Naive thymus-derived CD4-positive, alpha-beta T cell (primary cell): ENCODE results near the gene TSSC4. TPM values are rescaled to one million over a fixed set of nuclear protein-coding genes. Genes with fewer than 3 reads are reported as not detected.
A peak's percentile ranks its signal among the peaks of the same experiment; 100 is the strongest.

ENCODE experiments used
- ATAC-seq: fragments of 150-1000 bp; cut with Tn5 transposase; 2 replicates; pipeline ENCODE4 v1.10.0; 2021; ENCODE audit warnings: mild to moderate bottlenecking, moderate library complexity
- CTCF ChIA-PET: fragments of 350-600 bp; sonication (Branson Sonifier 250); formaldehyde crosslinking; loops from one replicate; lab custom pipeline; 2021; ENCODE audit warnings: antibody characterized with exemption; lab: Charles Lee
- POLR2A ChIA-PET: fragments of 350-600 bp; sonication (Branson Sonifier 250); formaldehyde crosslinking; loops from one replicate; lab custom pipeline; 2021; ENCODE audit warnings: antibody characterized with exemption, inconsistent platforms; lab: Charles Lee
- DNase-seq, 9 donors: peaks; one replicate each; pipeline versions ENCODE4 v3.0.0 to v3.0.0-alpha.2; 2020 to 2022; ENCODE audit warnings: mixed read lengths in 1 of 9
- H3K27ac ChIP-seq: one replicate; pipeline ENCODE4 v1.7.0; 2013; ENCODE audit warnings: mild to moderate bottlenecking, low read depth, low read length, moderate library complexity
- H3K27me3 ChIP-seq, 2 donors: one replicate each; pipeline ENCODE4 v1.7.0; 2013; ENCODE audit warnings: low read length in 2 of 2, mild to moderate bottlenecking in 2 of 2, moderate library complexity in 2 of 2; ENCODE audit not compliant: control insufficient read depth in 2 of 2, insufficient read depth in 2 of 2
- H3K36me3 ChIP-seq, 3 experiments: 1 replicate in 2 of 3; 2 replicates in 1 of 3; pipeline ENCODE4 v1.7.0; 2013; ENCODE audit warnings: low read length in 3 of 3, mild to moderate bottlenecking in 3 of 3, moderate library complexity in 1 of 3; ENCODE audit not compliant: insufficient read depth in 3 of 3, control insufficient read depth in 2 of 3
- H3K4me1 ChIP-seq, 2 donors: one replicate each; pipeline ENCODE4 v1.7.0; 2013; ENCODE audit warnings: low read length in 2 of 2, mild to moderate bottlenecking in 2 of 2, moderate library complexity in 1 of 2; ENCODE audit not compliant: control insufficient read depth in 2 of 2, insufficient read depth in 2 of 2
- H3K4me3 ChIP-seq: 2 replicates; pipeline ENCODE4 v1.7.0; 2013; ENCODE audit warnings: mild to moderate bottlenecking, low read length
- H3K9me3 ChIP-seq, 3 experiments: 1 replicate in 2 of 3; 2 replicates in 1 of 3; pipeline ENCODE4 v1.7.0; 2013; ENCODE audit warnings: low read length in 3 of 3; ENCODE audit not compliant: control insufficient read depth in 2 of 3
- H3K27ac Mint-ChIP-seq, 9 donors: one replicate each; pipeline ENCODE4 v1.8.0; 2020 to 2022; ENCODE audit warnings: mixed read lengths in 9 of 9, mild to moderate bottlenecking in 8 of 9, moderate library complexity in 5 of 9, inconsistent platforms in 2 of 9
- H3K27me3 Mint-ChIP-seq, 5 donors: one replicate each; pipeline ENCODE4 v1.8.0; 2021 to 2022; ENCODE audit warnings: mixed read lengths in 5 of 5, mild to moderate bottlenecking in 1 of 5
- H3K36me3 Mint-ChIP-seq, 5 donors: one replicate each; pipeline ENCODE4 v1.8.0; 2020 to 2022; ENCODE audit warnings: mixed read lengths in 5 of 5, mild to moderate bottlenecking in 3 of 5, inconsistent platforms in 1 of 5
- H3K4me1 Mint-ChIP-seq, 7 donors: one replicate each; pipeline ENCODE4 v1.8.0; 2020 to 2022; ENCODE audit warnings: mixed read lengths in 7 of 7, mild to moderate bottlenecking in 3 of 7, inconsistent platforms in 1 of 7
- H3K4me3 Mint-ChIP-seq, 10 donors: one replicate each; pipeline ENCODE4 v1.8.0; 2020 to 2022; ENCODE audit warnings: mild to moderate bottlenecking in 10 of 10, mixed read lengths in 10 of 10, moderate library complexity in 6 of 10, inconsistent platforms in 2 of 10
- H3K9me3 Mint-ChIP-seq, 11 donors: one replicate each; pipeline ENCODE4 v1.8.0; 2020 to 2022; ENCODE audit warnings: mixed read lengths in 11 of 11, mild to moderate bottlenecking in 4 of 11, inconsistent platforms in 1 of 11, moderate library complexity in 1 of 11
- intact Hi-C, 2 donors: fragments of 100-400 bp; cut with micrococcal nuclease; formaldehyde crosslinking; loops; one replicate each; pipeline ENCODE4 v1.15.1; 2023
- polyA plus RNA-seq, 2 donors: library from polyadenylated mRNA; unstranded; fragments of 300-500 nt; fragmentation: Illumina TruSeq; gene quantifications; one replicate each; pipeline ENCODE4 v1.2.3, GENCODE V29; 2021
- total RNA-seq, 6 experiments: library from RNA in 5 of 6; stranded (reverse) in 5 of 6; gene quantifications; 1 replicate in 5 of 6; 2 replicates in 1 of 6; pipeline ENCODE4 v1.2.3 and lab custom pipeline; 2021 to 2026

Gene TSSC4
- total and polyA plus RNA-seq, 7 experiments from 2014 or later = 43.6 to 83.7 (median 51.7) TPM

- Mint-ChIP-seq H3K4me3 (peak overlapping the region in 7 of 10 donors; percentile 32 to 87 (median 37)), H3K27ac (peak overlapping the region in 1 of 9 donors; percentile 57), H3K36me3 (no peaks in the 10 kb centered on the region), H3K27me3 (no peaks in the 10 kb centered on the region), H3K9me3 (no peaks in the 10 kb centered on the region), H3K4me1 (peaks cover 27 to 64% (median 33%) of the 10 kb centered on the region in 7 donors)
- Histone ChIP-seq H3K27ac (no peak overlapping the region), H3K4me3 (no peak overlapping the region), H3K9me3 (no peaks in the 10 kb centered on the region), H3K36me3 (peaks cover 0 to 17% (median 3%) of the 10 kb centered on the region in 3 experiments), H3K27me3 (no peaks in the 10 kb centered on the region), H3K4me1 (peaks cover 27 to 38% of the 10 kb centered on the region in 2 donors)
- DNase-seq = no peak
- intact Hi-C loops = no loop called here
- ATAC-seq = no peak
- ChIA-PET CTCF (no interaction called here), POLR2A (interaction anchor here (0.6 kb wide), 1 partner anchor 87 kb away, joined by 3 read pairs; no protein-coding TSS in a partner anchor)
Measured at GRCh38 chr11:2380396-2380795, 20.2 kb upstream of the TSSC4 start.

- POLR2A ChIA-PET = interaction anchor here (0.6 kb wide), 1 partner anchor 87 kb away, joined by 3 read pairs; no protein-coding TSS in a partner anchor
- H3K27me3 Mint-ChIP-seq = no peaks in the 10 kb centered on the region
- Histone ChIP-seq H3K27ac (no peak overlapping the region), H3K36me3 (peaks cover 0 to 22% (median 3%) of the 10 kb centered on the region in 3 experiments), H3K4me3 (no peak overlapping the region), H3K4me1 (peaks cover 31 to 38% of the 10 kb centered on the region in 2 donors), H3K9me3 (no peaks in the 10 kb centered on the region), H3K27me3 (no peaks in the 10 kb centered on the region)
- CTCF ChIA-PET = no interaction called here
- peaks cover 0 to 3% (median 0%) of the 10 kb centered on the region in 5 donors for H3K36me3 Mint-ChIP-seq
- ATAC-seq (peak; percentile 27), DNase-seq (no peak)
- peak overlapping the region in 2 of 9 donors; percentile 17 to 44 for H3K27ac Mint-ChIP-seq
- intact Hi-C loops = no loop called here
- H3K4me1 Mint-ChIP-seq = peaks cover 32 to 69% (median 36%) of the 10 kb centered on the region in 7 donors
- H3K4me3 Mint-ChIP-seq = peak overlapping the region in 4 of 10 donors; percentile 19 to 84 (median 46)
- no peaks in the 10 kb centered on the region for H3K9me3 Mint-ChIP-seq
Measured at GRCh38 chr11:2380807-2381350, 19.7 kb upstream of the TSSC4 start.

GRCh38 chr11:2381494-2382128 is 18.9 kb upstream of the TSSC4 start:
- Histone ChIP-seq H3K4me1 (peaks cover 37 to 38% of the 10 kb centered on the region in 2 donors), H3K4me3 (no peak overlapping the region), H3K27me3 (no peaks in the 10 kb centered on the region), H3K36me3 (peaks cover 0 to 23% (median 3%) of the 10 kb centered on the region in 3 experiments), H3K27ac (no peak overlapping the region), H3K9me3 (no peaks in the 10 kb centered on the region)
- no peaks in the 10 kb centered on the region for H3K27me3 Mint-ChIP-seq
- H3K4me1 Mint-ChIP-seq = peaks cover 36 to 71% (median 38%) of the 10 kb centered on the region in 7 donors
- intact Hi-C loops = no loop called here
- H3K36me3 Mint-ChIP-seq = peaks cover 0 to 3% (median 0%) of the 10 kb centered on the region in 5 donors
- H3K27ac Mint-ChIP-seq = peak overlapping the region in 4 of 9 donors; percentile 17 to 65 (median 32)
- H3K4me3 Mint-ChIP-seq = peak overlapping the region in 4 of 10 donors; percentile 19 to 84 (median 48)
- POLR2A ChIA-PET = no interaction called here
- CTCF ChIA-PET = no interaction called here
- ATAC-seq (no peak), DNase-seq (no peak)
- H3K9me3 Mint-ChIP-seq = no peaks in the 10 kb centered on the region

- peaks cover 0 to 3% (median 0%) of the 10 kb centered on the region in 5 donors for H3K36me3 Mint-ChIP-seq
- H3K27me3 ChIP-seq = no peaks in the 10 kb centered on the region
- H3K27ac Mint-ChIP-seq = peak overlapping the region in 2 of 9 donors; percentile 40 to 43
- ATAC-seq (no peak), DNase-seq (no peak)
- H3K36me3 ChIP-seq = peaks cover 0 to 23% (median 3%) of the 10 kb centered on the region in 3 experiments
- POLR2A ChIA-PET = no interaction called here
- intact Hi-C loops = no loop called here
- peaks cover 37 to 76% (median 41%) of the 10 kb centered on the region in 7 donors for H3K4me1 Mint-ChIP-seq
- no peaks in the 10 kb centered on the region for H3K9me3 Mint-ChIP-seq
- H3K4me3 Mint-ChIP-seq = no peak overlapping the region
- H3K27me3 Mint-ChIP-seq = no peaks in the 10 kb centered on the region
- no peaks in the 10 kb centered on the region for H3K9me3 ChIP-seq
- CTCF ChIA-PET = no interaction called here
- no peak overlapping the region for H3K27ac ChIP-seq
- H3K4me1 ChIP-seq = peaks cover 38 to 40% of the 10 kb centered on the region in 2 donors
- H3K4me3 ChIP-seq = no peak overlapping the region
Measured at GRCh38 chr11:2382129-2382517, 18.4 kb upstream of the TSSC4 start.

GRCh38 chr11:2382936-2383851 is 17.4 kb upstream of the TSSC4 start:
- CTCF ChIA-PET = no interaction called here
- Histone ChIP-seq H3K4me1 (peaks cover 43 to 47% of the 10 kb centered on the region in 2 donors), H3K27me3 (no peaks in the 10 kb centered on the region), H3K36me3 (peaks cover 0 to 16% (median 3%) of the 10 kb centered on the region in 3 experiments), H3K27ac (no peak overlapping the region), H3K9me3 (no peaks in the 10 kb centered on the region), H3K4me3 (no peak overlapping the region)
- H3K27ac Mint-ChIP-seq = peak overlapping the region in 3 of 9 donors; percentile 48 to 76 (median 69)
- no peaks in the 10 kb centered on the region for H3K9me3 Mint-ChIP-seq
- H3K4me1 Mint-ChIP-seq = peaks cover 37 to 81% (median 43%) of the 10 kb centered on the region in 7 donors
- ATAC-seq (peak; percentile 1), DNase-seq (no peak)
- intact Hi-C loops = no loop called here
- no peak overlapping the region for H3K4me3 Mint-ChIP-seq
- POLR2A ChIA-PET = interaction anchor here (0.6 kb wide), 1 partner anchor 78 kb away, joined by 4 read pairs; no protein-coding TSS in a partner anchor
- peaks cover 0 to 3% (median 0%) of the 10 kb centered on the region in 5 donors for H3K36me3 Mint-ChIP-seq
- H3K27me3 Mint-ChIP-seq = no peaks in the 10 kb centered on the region
